ENCODE data around the gene TRAPPC11. TPM values are rescaled to one million over a fixed set of nuclear protein-coding genes. Genes with fewer than 3 reads are reported as not detected.

The TRAPPC11 gene
- total RNA-seq, 1 experiment from 2014 or later = 47.3 TPM

- no peak for DNase-seq (ENCODE audit: low read depth, low spot score)
- in situ Hi-C loops (cut with HindIII; ENCODE audit: low pct_unique_long_range_greater_than_20kb, low sequenced_read_pairs) = no loop called here
These were observed 23.8 kb upstream of the TRAPPC11 start for GRCh38 chr4:183635321-183635720.

GRCh38 chr4:183635741-183636140 lies 23.4 kb upstream of the TRAPPC11 start:
- in situ Hi-C loops (cut with HindIII; ENCODE audit: low pct_unique_long_range_greater_than_20kb, low sequenced_read_pairs) = no loop called here
- DNase-seq (ENCODE audit: low read depth, low spot score) = no peak

- no peak for DNase-seq (ENCODE audit: low read depth, low spot score)
- in situ Hi-C loops (cut with HindIII; ENCODE audit: low pct_unique_long_range_greater_than_20kb, low sequenced_read_pairs) = no loop called here
These were observed 22.6 kb upstream of the TRAPPC11 start for GRCh38 chr4:183636503-183636902.

- no peak for DNase-seq (ENCODE audit: low read depth, low spot score)
- in situ Hi-C loops (cut with HindIII; ENCODE audit: low pct_unique_long_range_greater_than_20kb, low sequenced_read_pairs) = no loop called here
These were observed 22.2 kb upstream of the TRAPPC11 start for GRCh38 chr4:183636923-183637322.

GRCh38 chr4:183637461-183637860 lies 21.6 kb upstream of the TRAPPC11 start:
- in situ Hi-C loops (cut with HindIII; ENCODE audit: low pct_unique_long_range_greater_than_20kb, low sequenced_read_pairs) = no loop called here
- DNase-seq (ENCODE audit: low read depth, low spot score) = no peak

GRCh38 chr4:183638436-183638835 lies 20.7 kb upstream of the TRAPPC11 start:
- in situ Hi-C loops (cut with HindIII; ENCODE audit: low pct_unique_long_range_greater_than_20kb, low sequenced_read_pairs) = no loop called here
- DNase-seq (ENCODE audit: low read depth, low spot score) = no peak

GRCh38 chr4:183639291-183639690 lies 19.8 kb upstream of the TRAPPC11 start:
- in situ Hi-C loops (cut with HindIII; ENCODE audit: low pct_unique_long_range_greater_than_20kb, low sequenced_read_pairs) = no loop called here
- DNase-seq (ENCODE audit: low read depth, low spot score) = no peak

GRCh38 chr4:183645326-183645725 lies 13.8 kb upstream of the TRAPPC11 start:
- DNase-seq (ENCODE audit: low read depth, low spot score) = no peak
- in situ Hi-C loops (cut with HindIII; ENCODE audit: low pct_unique_long_range_greater_than_20kb, low sequenced_read_pairs) = no loop called here

- in situ Hi-C loops (cut with HindIII; ENCODE audit: low pct_unique_long_range_greater_than_20kb, low sequenced_read_pairs) = no loop called here
- DNase-seq (ENCODE audit: low read depth, low spot score) = no peak
These were observed 1.5 kb upstream of the TRAPPC11 start for GRCh38 chr4:183657564-183657963.

GRCh38 chr4:183658362-183659028 lies 598 bp upstream of the TRAPPC11 start:
- no peak for DNase-seq (ENCODE audit: low read depth, low spot score)
- in situ Hi-C loops (cut with HindIII; ENCODE audit: low pct_unique_long_range_greater_than_20kb, low sequenced_read_pairs) = no loop called here

GRCh38 chr4:183659872-183660242 lies 764 bp downstream of the TRAPPC11 start:
- no peak for DNase-seq (ENCODE audit: low read depth, low spot score)
- in situ Hi-C loops (cut with HindIII; ENCODE audit: low pct_unique_long_range_greater_than_20kb, low sequenced_read_pairs) = no loop called here

GRCh38 chr4:183666088-183666487 lies 7.0 kb downstream of the TRAPPC11 start:
- in situ Hi-C loops (cut with HindIII; ENCODE audit: low pct_unique_long_range_greater_than_20kb, low sequenced_read_pairs) = no loop called here
- no peak for DNase-seq (ENCODE audit: low read depth, low spot score)

GRCh38 chr4:183670251-183670650 lies 11.2 kb downstream of the TRAPPC11 start:
- in situ Hi-C loops (cut with HindIII; ENCODE audit: low pct_unique_long_range_greater_than_20kb, low sequenced_read_pairs) = no loop called here

GRCh38 chr4:183670960-183671555 lies 12.0 kb downstream of the TRAPPC11 start:
- in situ Hi-C loops (cut with HindIII; ENCODE audit: low pct_unique_long_range_greater_than_20kb, low sequenced_read_pairs) = no loop called here
- DNase-seq (ENCODE audit: low read depth, low spot score) = no peak

More at GRCh38 chr4:183670251-183670650, 11.2 kb downstream of the TRAPPC11 start:
- DNase-seq (ENCODE audit: low read depth, low spot score) = no peak

GRCh38 chr4:183674153-183674552 lies 15.1 kb downstream of the TRAPPC11 start:
- no peak for DNase-seq (ENCODE audit: low read depth, low spot score)
- in situ Hi-C loops (cut with HindIII; ENCODE audit: low pct_unique_long_range_greater_than_20kb, low sequenced_read_pairs) = no loop called here

- in situ Hi-C loops (cut with HindIII; ENCODE audit: low pct_unique_long_range_greater_than_20kb, low sequenced_read_pairs) = no loop called here
- DNase-seq (ENCODE audit: low read depth, low spot score) = no peak
These were observed 16.5 kb downstream of the TRAPPC11 start for GRCh38 chr4:183675625-183676024.

- in situ Hi-C loops (cut with HindIII; ENCODE audit: low pct_unique_long_range_greater_than_20kb, low sequenced_read_pairs) = no loop called here
- no peak for DNase-seq (ENCODE audit: low read depth, low spot score)
These were observed 22.0 kb downstream of the TRAPPC11 start for GRCh38 chr4:183681119-183681518.

GRCh38 chr4:183686461-183686860 lies 27.4 kb downstream of the TRAPPC11 start:
- in situ Hi-C loops (cut with HindIII; ENCODE audit: low pct_unique_long_range_greater_than_20kb, low sequenced_read_pairs) = no loop called here
- DNase-seq (ENCODE audit: low read depth, low spot score) = peak; percentile 64

- in situ Hi-C loops (cut with HindIII; ENCODE audit: low pct_unique_long_range_greater_than_20kb, low sequenced_read_pairs) = no loop called here
- no peak for DNase-seq (ENCODE audit: low read depth, low spot score)
These were observed 29.1 kb downstream of the TRAPPC11 start for GRCh38 chr4:183688216-183688615.
